Aorta (tissue), 5 donors: ENCODE measurements around the gene HSPBP1. TPM values are rescaled to one million over a fixed set of nuclear protein-coding genes. Genes with fewer than 3 reads are reported as not detected.
A peak's percentile ranks its signal among the peaks of the same experiment; 100 is the strongest.

ENCODE experiments used
- ATAC-seq: fragments of 200-7000 bp; cut with Tn5 transposase; one replicate; pipeline ENCODE4 v1.9.1; 2022; ENCODE audit warnings: moderate library complexity; ENCODE audit not compliant: low FRiP score
- DNase-seq, 2 donors: peaks; one replicate each; pipeline ENCODE4 v3.0.0-alpha.2; 2020
- H3K27ac ChIP-seq, 2 donors: one replicate each; pipeline ENCODE4 v1.5.1; 2013; ENCODE audit warnings: low read length in 2 of 2, mild to moderate bottlenecking in 2 of 2, moderate library complexity in 2 of 2, control low read depth in 1 of 2, inconsistent platforms in 1 of 2, low read depth in 1 of 2
- H3K27me3 ChIP-seq, 2 donors: one replicate each; pipeline ENCODE4 v1.6.1; 2013; ENCODE audit warnings: control low read depth in 1 of 2, low read length in 1 of 2, mild to moderate bottlenecking in 1 of 2, moderate library complexity in 1 of 2; ENCODE audit not compliant: insufficient read depth in 2 of 2, control insufficient read depth in 1 of 2
- H3K36me3 ChIP-seq, 2 donors: one replicate each; pipeline ENCODE4 v1.6.1; 2013; ENCODE audit warnings: control low read depth in 1 of 2, low read length in 1 of 2, mild to moderate bottlenecking in 1 of 2; ENCODE audit not compliant: insufficient read depth in 2 of 2, control insufficient read depth in 1 of 2
- H3K4me1 ChIP-seq, 2 donors: one replicate each; pipeline ENCODE4 v1.6.1; 2013; ENCODE audit warnings: low read length in 2 of 2, control low read depth in 1 of 2, mild to moderate bottlenecking in 1 of 2, moderate library complexity in 1 of 2; ENCODE audit not compliant: insufficient read depth in 2 of 2, control insufficient read depth in 1 of 2
- H3K4me3 ChIP-seq, 2 donors: one replicate each; pipeline ENCODE4 v1.5.1; 2013; ENCODE audit warnings: low read length in 2 of 2, control low read depth in 1 of 2, mild to moderate bottlenecking in 1 of 2
- H3K9me3 ChIP-seq: one replicate; pipeline ENCODE4 v1.6.1; 2013; ENCODE audit warnings: mild to moderate bottlenecking, low read length; ENCODE audit not compliant: control insufficient read depth
- WGBS, 2 donors: extraction: QIAGEN DNeasy Blood & Tissue Kit; methylation state at CpG; one replicate each; pipeline ENCODE4 v1.1.7; 2013; 5-methylcytosine and 5-hydroxymethylcytosine counted together
- intact Hi-C, 2 donors: fragments of 100-400 bp; cut with DNase I; formaldehyde crosslinking; loops; one replicate each; pipeline versions ENCODE4 v1.14.2 to v1.15.0; 2022
- polyA plus RNA-seq, 2 donors: library from polyadenylated mRNA; stranded (reverse); fragments of 200-250 nt; gene quantifications; one replicate each; pipeline ENCODE4 v1.2.3, GENCODE V29; 2013
- total RNA-seq, 2 donors: library from RNA; stranded (reverse); fragmentation: NEBNext Ultra II Directional; extraction: Animal tissue kit (Norgen Biotek cat#: 25700); gene quantifications; one replicate each; pipeline ENCODE4 v1.2.1, GENCODE V29; 2021
- donor health status: healthy with polysubstance abuse.
- donor health status: Bipolar disorder and iron deficiency.
- donor health status: DM: no; HTN: no; CAD: no.
- donor health status: DM: no; HTN: no; CAD: no.
- donor health status: DM: yes; HTN: yes; CAD: no.

Gene HSPBP1
- total and polyA plus RNA-seq, 4 donors: 14.1 to 25.3 (median 15.5) TPM

- Histone ChIP-seq H3K4me1 (no peaks in the 10 kb centered on the region), H3K27me3 (no peaks in the 10 kb centered on the region), H3K27ac (no peak overlapping the region), H3K9me3 (no peaks in the 10 kb centered on the region), H3K36me3 (no peaks in the 10 kb centered on the region), H3K4me3 (no peak overlapping the region)
- DNase-seq (no peak), ATAC-seq (peak; percentile 66)
- WGBS, 2 donors: 8 to 10% methylated on average over 21 of the region's 21 CpGs
- intact Hi-C loops: no loop called here
These were observed 39.9 kb upstream of the HSPBP1 start for GRCh38 chr19:55319785-55320184.

GRCh38 chr19:55316646-55317045, 36.7 kb upstream of the HSPBP1 start:
- no peak overlapping the region for H3K4me3 ChIP-seq
- no peak overlapping the region for H3K27ac ChIP-seq
- 81 to 82% methylated on average over 8 of the region's 8 CpGs for WGBS, 2 donors
- H3K4me1 ChIP-seq: no peaks in the 10 kb centered on the region
- intact Hi-C loops: no loop called here
- DNase-seq (no peak), ATAC-seq (no peak)
- H3K27me3 ChIP-seq: no peaks in the 10 kb centered on the region
- no peaks in the 10 kb centered on the region for H3K36me3 ChIP-seq
- no peaks in the 10 kb centered on the region for H3K9me3 ChIP-seq

- Histone ChIP-seq H3K4me1 (no peaks in the 10 kb centered on the region), H3K27ac (no peak overlapping the region), H3K4me3 (no peak overlapping the region), H3K27me3 (no peaks in the 10 kb centered on the region), H3K36me3 (no peaks in the 10 kb centered on the region), H3K9me3 (no peaks in the 10 kb centered on the region)
- intact Hi-C loops: no loop called here
- 86 to 87% methylated on average over 13 of the region's 13 CpGs for WGBS, 2 donors
- DNase-seq (no peak), ATAC-seq (no peak)
These were observed 36.1 kb upstream of the HSPBP1 start for GRCh38 chr19:55315956-55316525.

- Histone ChIP-seq H3K9me3 (no peaks in the 10 kb centered on the region), H3K36me3 (no peaks in the 10 kb centered on the region), H3K27ac (no peak overlapping the region), H3K4me3 (no peak overlapping the region), H3K4me1 (no peaks in the 10 kb centered on the region), H3K27me3 (no peaks in the 10 kb centered on the region)
- no peak for ATAC-seq
- DNase-seq: no peak
- intact Hi-C loops: no loop called here
- WGBS, 2 donors: 77 to 80% methylated on average over 8 of the region's 8 CpGs
These were observed 34.5 kb upstream of the HSPBP1 start for GRCh38 chr19:55314396-55314795.

GRCh38 chr19:55312621-55313512, 33.0 kb upstream of the HSPBP1 start:
- 85 to 86% methylated on average over 47 of the region's 47 CpGs for WGBS, 2 donors
- H3K27ac ChIP-seq: no peak overlapping the region
- H3K4me1 ChIP-seq: no peaks in the 10 kb centered on the region
- H3K36me3 ChIP-seq: no peaks in the 10 kb centered on the region
- H3K4me3 ChIP-seq: no peak overlapping the region
- intact Hi-C loops: no loop called here
- DNase-seq (no peak), ATAC-seq (peak; percentile 24)
- no peaks in the 10 kb centered on the region for H3K27me3 ChIP-seq
- H3K9me3 ChIP-seq: no peaks in the 10 kb centered on the region

- no peaks in the 10 kb centered on the region for H3K36me3 ChIP-seq
- H3K9me3 ChIP-seq: no peaks in the 10 kb centered on the region
- 88 to 94% methylated on average over 18 of the region's 18 CpGs for WGBS, 2 donors
- H3K4me1 ChIP-seq: no peaks in the 10 kb centered on the region
- H3K4me3 ChIP-seq: no peak overlapping the region
- intact Hi-C loops: no loop called here
- ATAC-seq: no peak
- no peaks in the 10 kb centered on the region for H3K27me3 ChIP-seq
- DNase-seq: no peak
- no peak overlapping the region for H3K27ac ChIP-seq
These were observed 31.9 kb upstream of the HSPBP1 start for GRCh38 chr19:55311797-55312196.

- no peak for ATAC-seq
- 88 to 90% methylated on average over 9 of the region's 9 CpGs for WGBS, 2 donors
- Histone ChIP-seq H3K4me1 (no peaks in the 10 kb centered on the region), H3K9me3 (no peaks in the 10 kb centered on the region), H3K36me3 (no peaks in the 10 kb centered on the region), H3K27me3 (no peaks in the 10 kb centered on the region), H3K4me3 (no peak overlapping the region), H3K27ac (no peak overlapping the region)
- DNase-seq: no peak
- intact Hi-C loops: no loop called here
These were observed 31.5 kb upstream of the HSPBP1 start for GRCh38 chr19:55311397-55311796.

GRCh38 chr19:55310498-55310897, 30.6 kb upstream of the HSPBP1 start:
- 63 to 67% methylated on average over 7 of the region's 7 CpGs for WGBS, 2 donors
- Histone ChIP-seq H3K4me1 (no peaks in the 10 kb centered on the region), H3K27me3 (no peaks in the 10 kb centered on the region), H3K27ac (no peak overlapping the region), H3K4me3 (no peak overlapping the region), H3K36me3 (peaks cover 0 to 2% of the 10 kb centered on the region in 2 donors), H3K9me3 (no peaks in the 10 kb centered on the region)
- intact Hi-C loops: no loop called here
- ATAC-seq: no peak
- DNase-seq: no peak

- no peaks in the 10 kb centered on the region for H3K9me3 ChIP-seq
- intact Hi-C loops: no loop called here
- H3K27me3 ChIP-seq: no peaks in the 10 kb centered on the region
- DNase-seq: no peak
- H3K27ac ChIP-seq: no peak overlapping the region
- H3K4me3 ChIP-seq: no peak overlapping the region
- no peaks in the 10 kb centered on the region for H3K4me1 ChIP-seq
- no peak for ATAC-seq
- peaks cover 0 to 2% of the 10 kb centered on the region in 2 donors for H3K36me3 ChIP-seq
- WGBS, 2 donors: 80 to 85% methylated on average over 5 of the region's 5 CpGs
These were observed 29.5 kb upstream of the HSPBP1 start for GRCh38 chr19:55309448-55309847.
